ENCODE data around the gene NCOA1.
"Not testable (repeated sequence)": the region's sequence is repeated elsewhere in the genome, so short reads cannot be mapped to it uniquely, and the experiment has no call there.

The NCOA1 gene

DNA sequence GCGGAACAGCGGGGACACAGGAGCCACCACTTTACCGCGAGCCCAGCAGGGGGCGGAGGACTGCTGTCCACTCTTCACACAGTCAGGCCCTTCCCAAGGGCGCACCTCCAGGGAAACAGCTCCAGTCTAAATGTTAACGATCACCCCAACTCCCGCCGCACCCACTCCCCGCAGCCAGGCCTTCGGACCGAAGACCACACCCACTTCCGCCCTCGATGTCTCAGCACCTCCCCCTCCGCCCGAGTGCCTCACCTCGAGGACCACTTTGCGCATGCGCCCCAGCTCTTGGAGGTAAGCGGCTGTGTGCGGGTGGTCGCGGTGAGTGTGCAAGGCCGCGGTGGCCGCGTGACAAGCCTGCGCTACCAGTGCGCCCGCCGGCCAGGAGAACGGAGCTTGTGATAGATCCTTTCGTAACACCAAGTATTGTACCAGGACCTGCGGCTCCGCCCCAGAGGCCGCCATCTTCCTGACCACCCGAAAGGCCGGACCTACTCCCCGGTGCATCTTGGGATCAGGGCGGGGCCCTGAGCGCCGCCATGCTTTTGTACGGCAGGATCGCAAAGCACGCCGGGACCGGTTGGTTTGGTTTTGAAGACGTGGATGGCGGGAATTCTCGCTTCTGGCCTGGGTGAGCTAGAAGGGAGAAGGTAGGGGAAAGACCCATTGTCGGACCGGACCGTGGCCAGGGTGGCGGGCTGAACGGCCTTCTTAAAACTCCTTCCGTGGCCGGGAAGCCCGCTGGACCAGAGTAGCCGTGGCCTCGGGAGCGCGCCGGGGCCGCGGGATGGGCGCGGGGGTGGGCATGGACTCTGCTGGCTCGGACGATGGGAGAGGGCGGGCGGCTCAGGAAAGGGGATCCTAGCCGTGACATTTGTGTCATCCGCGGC, 302.1 kb downstream of the NCOA1 start, which contains the start of the genes CENPO and PTRHD1:
TSS of gene CENPO (plus strand) at position 552 of the 887 bp plus-strand sequence. CDS start 495 bp downstream, outside the sequence.
TSS of gene PTRHD1 (minus strand) at position 518 of the 887 bp plus-strand sequence. CDS start at position 504, 14 bp downstream.
- peak; percentile 96 for DNase-seq (ENCODE audit: low spot score)

DNA sequence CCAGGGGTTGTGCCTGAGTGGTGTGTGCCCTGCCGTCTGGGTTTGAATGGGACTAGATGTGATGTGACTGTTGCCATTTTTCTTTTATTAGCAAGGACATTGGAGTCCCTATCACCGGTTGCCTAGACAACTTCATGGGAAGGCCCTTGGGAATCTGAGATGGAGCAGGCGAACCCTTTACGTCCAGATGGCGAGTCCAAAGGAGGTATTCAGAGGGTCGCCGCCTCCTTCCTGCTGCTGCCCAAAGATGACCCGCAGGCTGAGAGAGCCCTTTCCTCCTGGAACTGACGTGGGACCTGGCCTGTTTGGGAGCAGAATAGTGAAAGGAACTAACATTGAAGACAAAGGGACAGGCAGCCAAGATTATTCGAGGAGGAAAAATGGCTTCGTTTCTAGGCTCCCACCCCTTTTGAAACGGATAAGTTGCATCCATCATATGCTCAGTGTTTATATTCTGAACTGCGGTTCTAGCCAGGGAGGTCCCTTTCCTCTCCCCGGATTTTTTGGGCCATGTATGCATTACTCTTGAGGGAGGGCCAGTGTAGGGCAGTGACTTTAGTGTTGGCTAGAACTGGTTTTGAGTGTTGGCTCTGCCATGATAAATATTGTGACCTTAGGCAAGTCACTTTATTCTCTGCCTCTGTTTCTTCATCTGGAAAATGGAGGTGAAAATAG, 302.8 kb downstream of the NCOA1 start:
- DNase-seq (ENCODE audit: low spot score) = peak; percentile 37

DNA sequence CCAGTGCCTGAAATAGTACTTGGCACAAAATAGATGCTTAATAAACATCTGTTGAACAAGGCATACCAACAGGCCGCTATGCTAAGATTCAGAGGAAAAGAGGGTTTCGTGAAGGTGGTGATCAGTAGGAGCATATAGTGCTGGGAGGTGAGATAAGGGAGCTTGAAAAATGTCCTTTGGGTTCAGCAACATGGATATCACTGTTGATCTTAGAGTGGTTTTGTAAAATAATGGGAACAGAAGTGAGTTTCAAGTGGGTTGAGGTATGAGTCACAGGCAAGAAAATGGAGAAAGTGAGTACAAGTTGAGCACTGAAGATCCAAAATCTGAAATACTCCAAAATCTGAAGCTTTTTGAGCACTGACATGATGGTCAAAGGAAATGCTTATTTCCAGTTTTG, 306.6 kb downstream of the NCOA1 start:
- no peak for DNase-seq (ENCODE audit: low spot score)

DNA sequence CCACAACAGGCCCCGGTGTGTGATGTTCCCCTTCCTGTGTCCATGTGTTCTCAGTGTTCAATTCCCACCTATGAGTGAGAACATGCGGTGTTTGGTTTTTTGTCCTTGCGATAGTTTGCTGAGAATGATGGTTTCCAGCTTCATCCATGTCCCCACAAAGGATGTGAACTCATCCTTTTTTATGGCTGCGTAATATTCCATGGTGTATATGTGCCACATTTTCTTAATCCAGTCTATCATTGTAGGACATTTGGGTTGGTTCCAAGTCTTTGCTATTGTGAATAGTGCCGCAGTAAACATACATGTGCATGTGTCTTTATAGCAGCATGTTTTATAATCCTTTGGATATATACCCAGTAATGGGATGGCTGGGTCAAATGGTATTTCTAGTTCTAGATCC, 309.4 kb downstream of the NCOA1 start:
- not testable (repeated sequence) for DNase-seq (ENCODE audit: low spot score)

DNA sequence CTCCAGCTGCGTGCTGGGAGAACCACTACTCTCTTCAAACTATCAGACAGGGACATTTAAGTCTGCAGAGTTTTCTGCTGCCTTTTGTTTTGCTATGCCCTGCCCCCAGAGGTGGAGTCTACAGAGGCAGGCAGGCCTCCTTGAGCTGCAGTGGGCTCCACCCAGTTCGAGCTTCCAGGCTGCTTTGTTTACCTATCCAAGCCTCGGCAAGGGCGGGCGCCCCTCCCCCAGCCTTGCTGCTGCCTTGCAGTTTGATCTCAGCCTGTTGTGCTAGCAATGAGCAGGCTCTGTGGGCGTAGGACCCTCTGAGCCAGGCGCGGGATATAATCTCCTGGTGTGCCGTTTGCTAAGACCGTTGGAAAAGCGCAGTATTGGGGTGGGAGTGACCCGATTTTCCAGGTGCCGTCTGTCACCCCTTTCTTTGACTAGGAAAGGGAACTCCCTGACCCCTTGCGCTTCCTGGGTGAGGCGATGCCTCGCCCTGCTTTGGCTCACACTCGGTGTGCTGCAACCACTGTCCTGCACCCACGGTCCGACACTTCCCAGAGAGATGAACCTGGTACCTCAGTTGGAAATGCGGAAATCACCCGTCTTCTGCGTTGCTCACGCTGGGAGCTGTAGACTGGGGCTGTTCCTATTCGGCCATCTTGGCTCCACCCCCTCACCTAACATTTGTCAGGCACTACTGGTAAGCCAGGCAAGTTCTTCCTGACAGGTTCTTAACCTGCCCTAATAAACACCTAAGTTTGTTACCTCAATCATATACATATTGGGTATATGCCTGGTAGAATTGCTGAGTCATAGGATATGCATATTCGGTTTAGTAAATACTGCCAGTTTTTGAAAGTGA, 315.0 kb downstream of the NCOA1 start:
- DNase-seq (ENCODE audit: low spot score) = not testable (repeated sequence)

DNA sequence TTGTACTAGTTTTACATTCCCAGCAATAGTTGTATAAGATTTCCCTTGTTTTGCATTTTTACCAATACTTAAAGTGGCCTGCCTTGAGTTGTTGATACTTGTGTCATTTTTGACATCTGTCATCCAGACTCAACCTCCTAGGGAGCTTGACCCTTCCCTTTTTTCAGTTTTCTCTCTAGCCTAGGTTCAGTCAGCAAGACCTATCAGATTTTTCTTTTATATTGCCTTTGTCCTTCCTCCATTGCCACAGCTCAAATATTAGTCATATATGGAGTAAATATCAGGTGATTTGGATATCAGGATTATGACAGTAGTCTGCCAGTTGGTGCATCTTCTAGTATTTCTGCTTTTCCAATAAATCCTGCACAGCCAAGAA, 315.6 kb downstream of the NCOA1 start:
- DNase-seq (ENCODE audit: low spot score) = no peak

DNA sequence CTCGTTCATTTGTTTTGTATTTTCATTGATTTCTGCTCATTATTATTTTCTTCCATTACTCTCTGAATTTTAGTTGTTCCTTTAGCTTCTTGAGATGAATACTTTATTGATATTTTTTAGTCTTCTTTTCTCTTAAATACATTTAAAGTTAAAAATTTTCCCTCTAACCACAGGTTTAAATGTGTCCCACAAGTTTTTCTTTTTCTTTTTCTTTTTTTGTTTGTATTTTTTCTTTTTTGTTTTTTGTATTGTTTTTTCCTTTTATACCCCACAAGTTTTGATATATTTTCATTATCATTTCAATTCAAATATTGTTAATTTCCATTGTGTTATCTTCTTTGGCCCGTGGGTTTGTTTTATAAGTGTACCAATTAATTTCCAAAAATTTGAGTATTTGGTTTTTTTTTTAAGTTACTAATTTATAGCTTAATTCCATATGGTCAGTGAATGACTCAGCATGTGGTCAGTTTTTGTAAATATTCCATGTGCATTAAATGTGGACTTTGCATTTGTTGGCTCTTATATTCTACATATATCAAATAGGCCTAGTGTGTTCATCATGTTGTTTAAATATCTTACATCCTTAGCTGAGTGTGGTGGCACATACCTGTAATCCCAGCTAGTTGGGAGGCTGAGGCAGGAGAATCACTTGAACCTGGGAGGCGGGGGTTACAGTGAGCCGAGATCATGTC, 318.4 kb downstream of the NCOA1 start:
- DNase-seq (ENCODE audit: low spot score) = no peak

DNA sequence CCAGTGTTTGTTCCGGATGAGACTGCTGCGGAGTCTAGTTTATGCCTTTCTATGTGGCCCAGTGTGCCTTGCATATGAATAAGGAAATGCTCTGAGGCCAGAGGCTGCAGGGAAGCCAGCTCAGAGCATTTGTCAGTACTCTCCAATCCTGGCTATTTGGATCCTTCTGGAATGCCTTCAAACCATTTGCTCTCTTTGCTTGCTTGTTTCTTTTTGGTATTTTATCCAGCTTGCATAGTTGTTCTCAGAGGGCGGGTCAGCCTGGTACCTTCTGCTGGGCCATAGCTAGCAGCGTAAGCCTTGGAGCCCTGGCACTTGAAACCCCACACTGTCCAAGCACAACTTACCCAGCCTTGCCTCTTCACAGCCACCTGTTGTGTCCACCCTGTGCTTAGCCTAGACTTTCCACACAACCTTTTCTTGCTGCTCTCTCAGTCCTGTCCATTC, 322.7 kb downstream of the NCOA1 start:
- DNase-seq (ENCODE audit: low spot score) = no peak

DNA sequence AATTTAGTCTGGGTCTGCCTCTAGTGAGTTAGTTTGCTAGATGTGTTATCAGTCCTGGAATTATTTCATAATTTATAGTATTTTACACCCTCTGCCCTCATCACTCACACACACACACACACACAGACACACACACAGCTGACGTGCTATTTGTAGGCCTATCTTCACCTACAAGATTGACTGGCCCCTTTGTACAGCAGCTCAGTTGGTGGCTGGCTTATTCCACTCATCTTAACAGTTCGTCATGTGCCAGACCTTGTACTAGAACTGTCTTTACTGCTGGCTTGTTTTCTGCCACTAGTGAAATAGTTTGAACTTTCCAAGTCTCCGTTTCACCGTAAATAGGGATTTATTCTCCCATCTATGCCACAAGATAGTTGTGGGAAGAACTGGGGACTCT, 323.5 kb downstream of the NCOA1 start:
- DNase-seq (ENCODE audit: low spot score) = no peak

DNA sequence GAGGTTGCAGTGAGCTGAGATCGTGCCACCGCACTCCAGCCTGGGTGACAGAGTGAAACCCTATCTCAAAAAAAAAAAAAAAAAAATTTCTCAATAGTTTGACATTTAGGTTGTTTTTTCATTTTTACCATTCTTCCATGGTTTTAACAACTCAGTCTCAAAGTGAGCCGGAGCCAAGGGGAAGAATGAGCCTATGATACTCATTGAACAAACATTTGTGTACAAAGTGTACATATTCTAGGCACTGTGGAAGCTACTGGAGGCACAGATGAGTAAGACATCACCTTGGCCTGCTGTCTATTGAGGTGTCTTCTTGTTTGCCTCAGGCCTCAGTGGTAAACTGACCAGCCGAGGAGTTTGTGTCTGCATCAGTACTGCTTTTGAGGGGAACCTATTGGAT, 324.1 kb downstream of the NCOA1 start:
- no peak for DNase-seq (ENCODE audit: low spot score)

DNA sequence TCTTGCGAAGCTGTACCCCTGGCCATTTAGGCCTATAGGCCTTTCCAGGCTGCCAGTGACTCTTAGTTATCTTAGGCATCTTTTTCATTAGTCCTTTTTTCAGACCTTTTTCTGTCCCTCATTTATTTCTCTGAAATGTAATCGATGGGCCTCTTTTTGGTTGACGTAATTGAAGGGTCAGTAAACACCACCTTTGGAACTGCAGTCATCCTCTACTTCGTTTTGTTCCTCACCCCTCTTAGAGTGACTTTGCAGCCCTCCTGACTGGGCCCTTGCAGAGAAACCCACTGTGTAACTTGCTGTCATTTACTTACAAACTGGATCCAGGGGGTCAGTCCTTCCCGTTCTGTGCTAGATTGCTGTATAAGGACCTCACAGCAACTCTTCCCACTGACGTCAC, 325.4 kb downstream of the NCOA1 start:
- no peak for DNase-seq (ENCODE audit: low spot score)

DNA sequence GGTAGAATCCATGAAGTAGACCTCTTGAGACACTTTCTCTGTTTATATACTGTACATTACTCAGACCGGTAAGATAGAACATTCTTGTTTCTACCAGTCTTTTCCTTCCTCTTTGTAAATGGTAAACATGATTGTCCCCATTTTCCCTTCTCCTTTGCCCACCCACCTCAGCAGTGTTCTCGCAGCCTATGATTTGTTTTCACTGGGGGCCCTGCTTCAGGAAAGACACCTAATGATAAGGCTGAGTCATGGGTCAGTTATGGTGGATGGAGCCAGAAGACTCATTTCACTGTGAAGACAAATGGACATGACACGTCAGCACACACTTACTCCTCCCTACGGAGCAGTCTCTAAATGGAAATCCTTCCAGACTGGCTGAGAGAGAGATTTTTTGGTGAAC, 325.8 kb downstream of the NCOA1 start:
- peak; percentile 68 for DNase-seq (ENCODE audit: low spot score)

DNA sequence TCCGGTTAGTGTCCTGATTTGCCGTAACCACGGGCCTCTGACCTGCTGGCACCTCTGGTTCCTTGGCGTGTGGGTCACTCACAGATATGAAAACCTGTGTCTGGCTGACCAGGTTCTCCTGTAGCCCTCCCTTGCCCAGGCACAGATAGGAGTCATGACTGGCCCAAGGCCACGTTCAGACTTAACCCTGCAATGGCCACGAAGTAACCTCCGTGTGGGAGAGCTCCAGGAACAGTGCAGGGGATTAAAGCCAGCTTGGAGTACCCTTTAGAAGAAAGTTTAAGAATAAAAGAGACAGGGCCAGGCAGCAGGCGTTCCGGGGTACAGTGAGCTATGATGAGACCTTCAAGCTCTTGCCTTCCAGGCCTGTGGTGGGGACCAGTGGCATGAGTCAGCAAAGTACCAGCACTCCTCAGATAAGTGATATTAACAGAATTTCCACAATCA, 327.7 kb downstream of the NCOA1 start:
- peak; percentile 19 for DNase-seq (ENCODE audit: low spot score)

DNA sequence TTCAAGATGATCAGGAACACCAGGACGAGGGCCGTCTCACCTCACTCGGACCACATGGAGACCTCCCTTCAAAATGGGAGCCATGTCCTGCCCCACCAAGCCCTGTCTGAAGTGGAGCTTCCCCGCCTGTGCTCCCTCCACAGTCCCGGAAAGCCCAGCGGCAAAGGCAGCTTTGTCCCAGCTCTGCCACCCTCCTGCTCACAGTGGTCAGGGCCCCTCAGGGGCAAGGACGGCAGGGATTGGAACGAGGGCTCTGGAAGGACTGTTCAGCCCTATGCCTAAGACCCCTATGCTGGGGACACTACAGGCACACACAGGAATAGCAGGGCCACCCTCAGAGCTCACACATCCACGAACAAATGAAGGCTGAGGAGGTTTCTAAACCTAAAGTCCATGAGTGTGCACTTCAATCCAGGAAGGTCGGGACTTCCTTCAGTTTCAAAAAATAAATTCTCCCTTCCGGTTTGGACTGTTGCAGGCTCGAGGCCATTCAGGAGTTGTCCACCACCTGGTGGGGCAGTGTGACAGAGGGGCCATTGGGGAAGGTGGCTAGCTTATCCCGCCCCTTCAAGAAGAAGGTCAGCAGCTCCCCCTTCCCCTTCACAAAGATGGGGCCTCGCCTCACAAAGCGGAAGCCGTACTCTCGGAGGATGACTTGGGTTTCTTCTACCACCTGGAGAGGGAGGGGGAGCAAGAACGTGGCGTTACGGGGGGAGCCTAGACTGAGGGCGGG, 328.6 kb downstream of the NCOA1 start:
- DNase-seq (ENCODE audit: low spot score) = no peak

DNA sequence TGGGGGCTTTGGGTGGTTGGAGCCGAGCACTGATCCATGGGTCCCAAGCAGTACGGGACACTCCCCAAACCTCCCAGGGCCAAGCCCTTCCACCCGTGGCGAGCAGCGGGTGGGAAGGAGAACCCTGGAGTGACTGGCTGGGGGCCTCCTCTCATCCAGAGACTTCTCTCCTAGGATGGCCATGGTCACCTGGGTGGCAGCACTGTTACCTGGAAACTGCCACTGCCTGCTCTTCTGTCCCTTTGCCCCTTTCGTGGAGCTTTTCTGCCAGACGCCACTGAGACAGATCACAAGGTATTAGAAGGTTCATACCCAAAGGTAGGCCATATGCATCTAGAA, 329.1 kb downstream of the NCOA1 start:
- no peak for DNase-seq (ENCODE audit: low spot score)

Measured in AG08396 (cell line).